Calu3 (cell line): ENCODE data around the gene MVD. TPM values are rescaled to one million over a fixed set of nuclear protein-coding genes. Genes with fewer than 3 reads are reported as not detected.

Source experiments
- Bru-seq: library from RNA; stranded (reverse); fragments of 400-500 nt; gene quantifications from one replicate; lab custom pipeline; 2021; lab: Mats Ljungman, UMichigan
- BruChase-seq, 2 experiments: library from RNA; stranded (reverse); fragments of 400-500 nt; gene quantifications; one replicate each; lab custom pipeline; 2021; lab: Mats Ljungman, UMichigan
- BruUV-seq: library from RNA; stranded (reverse); fragments of 400-500 nt; replicated peaks from 2 replicates; lab custom pipeline; 2021; lab: Mats Ljungman, UMichigan
- CTCF ChIA-PET: fragments of 300-600 bp; sonication (Branson Sonifier 250); formaldehyde crosslinking; loops from one replicate; lab custom pipeline; 2022; ENCODE audit warnings: antibody characterized with exemption; lab: Charles Lee
- DNase-seq: peaks from one replicate; pipeline ENCODE4 v3.0.0; 2022
- H3K27ac Mint-ChIP-seq: one replicate; pipeline ENCODE4 v1.8.0; 2022; ENCODE audit warnings: mixed read lengths; ENCODE audit not compliant: unreplicated experiment
- H3K27me3 Mint-ChIP-seq: one replicate; pipeline ENCODE4 v1.8.0; 2022; ENCODE audit warnings: mixed read lengths; ENCODE audit not compliant: unreplicated experiment
- H3K36me3 Mint-ChIP-seq: one replicate; pipeline ENCODE4 v1.8.0; 2022; ENCODE audit warnings: mild to moderate bottlenecking, moderate library complexity, mixed read lengths; ENCODE audit not compliant: insufficient read depth, unreplicated experiment
- H3K4me1 Mint-ChIP-seq: one replicate; pipeline ENCODE4 v1.8.0; 2022; ENCODE audit warnings: mild to moderate bottlenecking, low read depth, mixed read lengths; ENCODE audit not compliant: unreplicated experiment
- H3K4me3 Mint-ChIP-seq: one replicate; pipeline ENCODE4 v1.8.0; 2022; ENCODE audit warnings: mild to moderate bottlenecking, low read depth, moderate library complexity, mixed read lengths; ENCODE audit not compliant: unreplicated experiment
- H3K9me3 Mint-ChIP-seq: one replicate; pipeline ENCODE4 v1.8.0; 2022; ENCODE audit warnings: low read depth, mixed read lengths; ENCODE audit not compliant: unreplicated experiment
- intact Hi-C: fragments of 100-400 bp; cut with micrococcal nuclease; formaldehyde crosslinking; loops from one replicate; pipeline ENCODE4 v1.10.0; 2022; ENCODE audit not compliant: unreplicated experiment
- long read RNA-seq: library from polyadenylated mRNA; stranded (forward); transcript quantifications from one replicate; pipeline ENCODE4 v2.0.0, GENCODE V29; 2022
- total RNA-seq: library from RNA; stranded (reverse); gene quantifications from 2 replicates; pipeline ENCODE4 v1.2.3, GENCODE V29; 2022
- TF ChIP-seq, protein P1 (sequence below): fragments of 200-600 bp; IDR thresholded peaks from one replicate; pipeline ENCODE4 v1.8.0; 2022; ENCODE audit warnings: antibody characterized with exemption; ENCODE audit not compliant: unreplicated experiment

MVD gene, protein sequence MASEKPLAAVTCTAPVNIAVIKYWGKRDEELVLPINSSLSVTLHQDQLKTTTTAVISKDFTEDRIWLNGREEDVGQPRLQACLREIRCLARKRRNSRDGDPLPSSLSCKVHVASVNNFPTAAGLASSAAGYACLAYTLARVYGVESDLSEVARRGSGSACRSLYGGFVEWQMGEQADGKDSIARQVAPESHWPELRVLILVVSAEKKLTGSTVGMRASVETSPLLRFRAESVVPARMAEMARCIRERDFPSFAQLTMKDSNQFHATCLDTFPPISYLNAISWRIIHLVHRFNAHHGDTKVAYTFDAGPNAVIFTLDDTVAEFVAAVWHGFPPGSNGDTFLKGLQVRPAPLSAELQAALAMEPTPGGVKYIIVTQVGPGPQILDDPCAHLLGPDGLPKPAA
- 139 and 152 TPM in 2 replicates for total RNA-seq
- Bru-seq, nascent RNA: percentile 73 among the genes with signal in this experiment
- percentile 75 among the genes with signal in this experiment for BruChase-seq, experiment 1, labeled RNA remaining after a 6-hour chase
- BruChase-seq, experiment 2, labeled RNA remaining after a 2-hour chase: percentile 86 among the genes with signal in this experiment
- long read RNA-seq, transcript MVD-201 (10 exons, 1,823 nt): major isoform, 139 of 203 reads
- long read RNA-seq, partial matches to known transcripts: 12 of 203 reads
- long read RNA-seq, other reads (novel, unspliced or antisense): 44 of 203 reads

DNA sequence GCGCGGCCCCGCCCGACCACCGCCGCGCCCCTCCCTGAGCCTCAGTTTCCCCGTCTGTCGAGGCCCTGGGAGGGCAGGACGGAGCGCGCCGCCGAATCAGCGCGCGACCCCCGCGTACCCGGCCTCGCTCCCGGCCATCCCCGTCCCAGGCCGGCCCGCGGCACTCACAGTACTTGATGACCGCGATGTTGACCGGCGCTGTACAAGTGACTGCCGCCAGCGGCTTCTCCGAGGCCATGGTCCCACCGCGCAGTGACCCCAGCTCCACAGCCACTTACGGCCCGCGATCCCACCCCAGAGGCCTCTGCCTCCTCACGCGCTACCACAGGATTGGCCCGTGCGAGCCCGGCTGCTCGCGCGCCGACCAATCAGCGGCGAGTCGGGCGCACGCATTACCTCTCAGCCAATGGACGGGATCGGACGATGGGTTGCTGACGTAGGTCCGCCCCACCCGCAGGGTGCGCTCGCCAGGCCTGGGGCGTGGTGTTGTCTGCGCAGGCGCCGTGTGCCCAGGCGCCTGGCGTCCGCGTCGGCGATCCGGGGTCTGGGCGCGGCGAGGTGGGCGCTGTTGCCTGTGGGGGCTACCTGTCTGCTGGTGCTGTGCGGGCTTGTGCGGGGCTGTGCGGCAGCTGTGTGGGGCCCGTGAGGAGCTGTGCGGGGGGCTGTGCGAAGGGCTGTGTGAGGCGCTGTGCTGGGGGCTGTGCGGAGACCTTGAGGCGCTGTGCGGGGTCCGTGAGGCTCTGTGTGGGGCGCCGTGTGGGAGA is at the start of gene MVD:
MVD (minus strand) TSS at position 249 of the 764 bp plus-strand sequence; CDS start at position 238, 11 bp downstream.
- Mint-ChIP-seq H3K4me1 (no peaks in the 10 kb centered on the region), H3K4me3 (peak within 1 kb of the TSS; percentile 100), H3K27ac (peak within 1 kb of the TSS; percentile 97), H3K9me3 (no peaks in the 10 kb centered on the region), H3K36me3 (peaks cover 68% of the 10 kb centered on the region), H3K27me3 (no peaks in the 10 kb centered on the region)
- no TSS peak for BruUV-seq
- intact Hi-C loops: no loop called here
- CTCF ChIA-PET: interaction anchor here (0.6 to 1.0 kb wide), 2 partner anchors 10 to 24 kb away, joined by 3 to 4 read pairs; no protein-coding TSS in a partner anchor
- peak; percentile 99 for DNase-seq
- TF ChIP-seq, protein P1, sequence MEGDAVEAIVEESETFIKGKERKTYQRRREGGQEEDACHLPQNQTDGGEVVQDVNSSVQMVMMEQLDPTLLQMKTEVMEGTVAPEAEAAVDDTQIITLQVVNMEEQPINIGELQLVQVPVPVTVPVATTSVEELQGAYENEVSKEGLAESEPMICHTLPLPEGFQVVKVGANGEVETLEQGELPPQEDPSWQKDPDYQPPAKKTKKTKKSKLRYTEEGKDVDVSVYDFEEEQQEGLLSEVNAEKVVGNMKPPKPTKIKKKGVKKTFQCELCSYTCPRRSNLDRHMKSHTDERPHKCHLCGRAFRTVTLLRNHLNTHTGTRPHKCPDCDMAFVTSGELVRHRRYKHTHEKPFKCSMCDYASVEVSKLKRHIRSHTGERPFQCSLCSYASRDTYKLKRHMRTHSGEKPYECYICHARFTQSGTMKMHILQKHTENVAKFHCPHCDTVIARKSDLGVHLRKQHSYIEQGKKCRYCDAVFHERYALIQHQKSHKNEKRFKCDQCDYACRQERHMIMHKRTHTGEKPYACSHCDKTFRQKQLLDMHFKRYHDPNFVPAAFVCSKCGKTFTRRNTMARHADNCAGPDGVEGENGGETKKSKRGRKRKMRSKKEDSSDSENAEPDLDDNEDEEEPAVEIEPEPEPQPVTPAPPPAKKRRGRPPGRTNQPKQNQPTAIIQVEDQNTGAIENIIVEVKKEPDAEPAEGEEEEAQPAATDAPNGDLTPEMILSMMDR: no peak

DNA sequence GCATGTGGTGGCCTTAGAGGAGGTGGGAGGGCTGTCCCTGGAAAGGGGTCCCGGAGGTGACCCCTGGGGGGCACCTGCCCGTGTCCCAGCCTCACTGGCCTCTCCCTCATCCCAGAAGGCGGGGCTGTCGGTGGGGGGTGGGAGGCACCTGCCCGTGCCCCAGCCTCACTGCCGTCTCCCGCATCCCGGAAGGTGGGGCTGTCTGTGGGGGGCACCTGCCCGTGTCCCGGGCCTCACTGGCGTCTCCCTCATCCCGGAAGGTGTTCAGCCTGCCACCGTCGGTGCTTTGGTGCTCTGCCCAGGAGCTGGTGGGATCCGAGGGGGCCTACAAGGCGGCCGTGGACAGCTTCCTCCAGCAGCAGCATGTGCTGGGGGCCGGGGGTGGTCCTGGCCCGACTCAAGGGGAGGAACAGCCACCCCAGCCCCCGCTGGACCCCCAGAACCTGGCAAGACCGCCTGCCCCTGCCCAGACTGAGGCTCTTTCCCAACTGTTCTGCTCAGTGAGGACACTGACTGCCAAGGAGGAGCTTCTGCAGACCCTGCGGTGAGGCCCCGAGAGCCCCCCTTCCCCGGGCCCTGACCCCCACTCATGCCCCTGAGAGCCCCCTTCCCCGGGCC is 49.6 kb upstream of the MVD start:
- no TSS peak for BruUV-seq
- Mint-ChIP-seq H3K36me3 (peaks cover 50% of the 10 kb centered on the region), H3K9me3 (no peaks in the 10 kb centered on the region), H3K4me3 (no peak overlapping the region), H3K27ac (no peak overlapping the region), H3K27me3 (no peaks in the 10 kb centered on the region), H3K4me1 (peaks cover 2% of the 10 kb centered on the region)
- intact Hi-C loops: no loop called here
- CTCF ChIA-PET: no interaction called here
- TF ChIP-seq, protein P1: no peak
- no peak for DNase-seq

DNA sequence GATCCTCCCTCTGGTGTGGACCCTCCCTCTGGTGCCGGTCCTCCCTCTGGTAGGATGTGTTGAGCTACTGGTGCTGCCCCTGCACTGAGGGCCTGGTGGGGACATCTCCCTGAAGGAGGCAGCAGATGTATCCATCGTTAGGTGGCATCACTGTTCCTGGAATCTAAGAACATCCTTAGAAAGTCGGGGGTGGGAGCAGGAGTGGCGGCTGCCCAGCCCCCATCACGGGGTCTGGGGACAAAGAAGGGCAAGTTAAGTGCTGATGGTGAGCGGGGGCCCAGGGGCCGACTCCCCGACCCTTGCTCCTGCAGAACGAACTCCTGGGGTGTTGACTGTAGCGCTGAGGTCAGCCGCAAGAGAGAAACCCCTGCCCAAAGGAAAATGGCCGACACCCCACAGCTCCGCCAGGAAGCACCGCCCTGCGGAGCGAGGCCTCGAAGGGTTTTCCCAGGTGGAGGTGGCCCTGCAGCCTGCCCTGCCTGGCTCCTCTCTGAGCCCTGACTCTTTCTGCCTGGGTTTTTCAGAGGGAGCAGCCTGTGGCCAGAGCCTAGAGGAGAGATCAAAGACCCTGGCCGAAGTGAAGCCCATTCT is 49.0 kb upstream of the MVD start:
- DNase-seq: no peak
- Mint-ChIP-seq H3K27me3 (no peaks in the 10 kb centered on the region), H3K4me1 (peaks cover 9% of the 10 kb centered on the region), H3K4me3 (no peak overlapping the region), H3K27ac (no peak overlapping the region), H3K9me3 (no peaks in the 10 kb centered on the region), H3K36me3 (peaks cover 50% of the 10 kb centered on the region)
- intact Hi-C loops: no loop called here
- BruUV-seq: no TSS peak
- TF ChIP-seq, protein P1: no peak
- CTCF ChIA-PET: no interaction called here

DNA sequence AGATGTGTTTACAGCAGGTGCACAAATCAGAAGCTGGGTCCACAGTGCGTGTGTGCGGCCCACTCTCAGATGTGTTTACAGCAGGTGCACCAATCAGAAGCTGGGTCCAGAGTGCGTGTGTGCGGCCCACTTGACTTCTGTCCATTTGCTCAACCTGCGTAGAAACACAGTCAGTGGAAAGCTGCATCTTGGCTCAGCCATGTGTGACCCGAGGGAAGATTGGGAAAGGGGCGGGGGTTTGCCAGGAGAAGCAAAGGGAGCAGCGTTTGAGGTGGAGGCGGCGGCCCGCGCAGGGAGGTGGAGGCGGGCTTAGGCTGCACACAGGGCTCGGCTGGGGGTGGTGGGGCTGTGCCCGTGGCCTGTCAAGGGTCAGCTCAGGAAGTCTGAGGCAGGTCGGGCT is 47.7 kb upstream of the MVD start:
- Mint-ChIP-seq H3K36me3 (peaks cover 50% of the 10 kb centered on the region), H3K4me1 (peaks cover 9% of the 10 kb centered on the region), H3K4me3 (no peak overlapping the region), H3K9me3 (no peaks in the 10 kb centered on the region), H3K27me3 (no peaks in the 10 kb centered on the region), H3K27ac (no peak overlapping the region)
- CTCF ChIA-PET: no interaction called here
- DNase-seq: no peak
- BruUV-seq: no TSS peak
- intact Hi-C loops: no loop called here
- TF ChIP-seq, protein P1: no peak
